ENCODE data around the gene ZC3H7B.
"Not testable (repeated sequence)": the region's sequence is repeated elsewhere in the genome, so short reads cannot be mapped to it uniquely, and the experiment has no call there.

The ZC3H7B gene

GRCh38 chr22:41288245-41288946 is 12.9 kb upstream of the ZC3H7B start:
- DNase-seq = no peak

- DNase-seq = no peak
Observed at GRCh38 chr22:41289671-41290070, 11.7 kb upstream of the ZC3H7B start.

- DNase-seq = no peak
Observed at GRCh38 chr22:41290262-41291221, 10.8 kb upstream of the ZC3H7B start.

GRCh38 chr22:41294816-41295215 is 6.5 kb upstream of the ZC3H7B start:
- not testable (repeated sequence) for DNase-seq

GRCh38 chr22:41296826-41297667 is 4.3 kb upstream of the ZC3H7B start:
- no peak for DNase-seq

- no peak for DNase-seq
Observed at GRCh38 chr22:41300661-41301060, 664 bp upstream of the ZC3H7B start.

- no peak for DNase-seq
Observed at GRCh38 chr22:41302021-41302767, 869 bp downstream of the ZC3H7B start.

GRCh38 chr22:41302811-41303210 is 1.5 kb downstream of the ZC3H7B start:
- DNase-seq = no peak

- no peak for DNase-seq
Observed at GRCh38 chr22:41305646-41306045, 4.3 kb downstream of the ZC3H7B start.

- DNase-seq = no peak
Observed at GRCh38 chr22:41308054-41308453, 6.7 kb downstream of the ZC3H7B start.

GRCh38 chr22:41308544-41308947 is 7.2 kb downstream of the ZC3H7B start:
- DNase-seq = no peak

GRCh38 chr22:41310336-41310735 is 9.0 kb downstream of the ZC3H7B start:
- no peak for DNase-seq

- no peak for DNase-seq
Observed at GRCh38 chr22:41311487-41311886, 10.2 kb downstream of the ZC3H7B start.

- DNase-seq = no peak
Observed at GRCh38 chr22:41314821-41315220, 13.5 kb downstream of the ZC3H7B start.

GRCh38 chr22:41315586-41315985 is 14.3 kb downstream of the ZC3H7B start:
- no peak for DNase-seq

- DNase-seq = no peak
Observed at GRCh38 chr22:41320416-41321240, 19.3 kb downstream of the ZC3H7B start.

GRCh38 chr22:41324821-41325528 is 23.6 kb downstream of the ZC3H7B start:
- DNase-seq = no peak

GRCh38 chr22:41327124-41327523 is 25.8 kb downstream of the ZC3H7B start:
- no peak for DNase-seq

- DNase-seq = no peak
Observed at GRCh38 chr22:41330169-41330568, 28.8 kb downstream of the ZC3H7B start.

GRCh38 chr22:41332217-41332939 is 31.1 kb downstream of the ZC3H7B start:
- DNase-seq = no peak
